ENCODE data around the gene AURKAIP1.

The AURKAIP1 gene

GRCh38 chr1:1357871-1358432 lies 17.1 kb downstream of the AURKAIP1 start:
- TF ChIP-seq FOXP2 (optimal IDR thresholded peaks at IDR 0.05; ENCODE audit: borderline replicate concordance, extremely low read depth, extremely low read length, insufficient read depth): no peak
- TF ChIP-seq, protein P1, sequence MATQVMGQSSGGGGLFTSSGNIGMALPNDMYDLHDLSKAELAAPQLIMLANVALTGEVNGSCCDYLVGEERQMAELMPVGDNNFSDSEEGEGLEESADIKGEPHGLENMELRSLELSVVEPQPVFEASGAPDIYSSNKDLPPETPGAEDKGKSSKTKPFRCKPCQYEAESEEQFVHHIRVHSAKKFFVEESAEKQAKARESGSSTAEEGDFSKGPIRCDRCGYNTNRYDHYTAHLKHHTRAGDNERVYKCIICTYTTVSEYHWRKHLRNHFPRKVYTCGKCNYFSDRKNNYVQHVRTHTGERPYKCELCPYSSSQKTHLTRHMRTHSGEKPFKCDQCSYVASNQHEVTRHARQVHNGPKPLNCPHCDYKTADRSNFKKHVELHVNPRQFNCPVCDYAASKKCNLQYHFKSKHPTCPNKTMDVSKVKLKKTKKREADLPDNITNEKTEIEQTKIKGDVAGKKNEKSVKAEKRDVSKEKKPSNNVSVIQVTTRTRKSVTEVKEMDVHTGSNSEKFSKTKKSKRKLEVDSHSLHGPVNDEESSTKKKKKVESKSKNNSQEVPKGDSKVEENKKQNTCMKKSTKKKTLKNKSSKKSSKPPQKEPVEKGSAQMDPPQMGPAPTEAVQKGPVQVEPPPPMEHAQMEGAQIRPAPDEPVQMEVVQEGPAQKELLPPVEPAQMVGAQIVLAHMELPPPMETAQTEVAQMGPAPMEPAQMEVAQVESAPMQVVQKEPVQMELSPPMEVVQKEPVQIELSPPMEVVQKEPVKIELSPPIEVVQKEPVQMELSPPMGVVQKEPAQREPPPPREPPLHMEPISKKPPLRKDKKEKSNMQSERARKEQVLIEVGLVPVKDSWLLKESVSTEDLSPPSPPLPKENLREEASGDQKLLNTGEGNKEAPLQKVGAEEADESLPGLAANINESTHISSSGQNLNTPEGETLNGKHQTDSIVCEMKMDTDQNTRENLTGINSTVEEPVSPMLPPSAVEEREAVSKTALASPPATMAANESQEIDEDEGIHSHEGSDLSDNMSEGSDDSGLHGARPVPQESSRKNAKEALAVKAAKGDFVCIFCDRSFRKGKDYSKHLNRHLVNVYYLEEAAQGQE (IDR thresholded peaks at IDR 0.05; ENCODE audit: insufficient read depth in 1 of 2, low read depth in 2 of 2, low read length in 2 of 2): no peak
- no peak for TF ChIP-seq POLR2AphosphoS5 (IDR thresholded peaks at IDR 0.05; ENCODE audit: low read depth, low read length)
- no peak for TF ChIP-seq SIN3A (IDR thresholded peaks at IDR 0.05; ENCODE audit: borderline replicate concordance, insufficient read depth, low read length)
- no peak for TF ChIP-seq TAF1 (IDR thresholded peaks at IDR 0.05; ENCODE audit: borderline replicate concordance, insufficient read depth, low read length)

- TF ChIP-seq, protein P1 (IDR thresholded peaks at IDR 0.05; ENCODE audit: insufficient read depth in 1 of 2, low read depth in 2 of 2, low read length in 2 of 2): no peak
- no peak for TF ChIP-seq TAF1 (IDR thresholded peaks at IDR 0.05; ENCODE audit: borderline replicate concordance, insufficient read depth, low read length)
- no peak for TF ChIP-seq FOXP2 (optimal IDR thresholded peaks at IDR 0.05; ENCODE audit: borderline replicate concordance, extremely low read depth, extremely low read length, insufficient read depth)
- TF ChIP-seq SIN3A (IDR thresholded peaks at IDR 0.05; ENCODE audit: borderline replicate concordance, insufficient read depth, low read length): no peak
- TF ChIP-seq POLR2AphosphoS5 (IDR thresholded peaks at IDR 0.05; ENCODE audit: low read depth, low read length): no peak
These were observed 18.1 kb downstream of the AURKAIP1 start for GRCh38 chr1:1356796-1357401.

DNA sequence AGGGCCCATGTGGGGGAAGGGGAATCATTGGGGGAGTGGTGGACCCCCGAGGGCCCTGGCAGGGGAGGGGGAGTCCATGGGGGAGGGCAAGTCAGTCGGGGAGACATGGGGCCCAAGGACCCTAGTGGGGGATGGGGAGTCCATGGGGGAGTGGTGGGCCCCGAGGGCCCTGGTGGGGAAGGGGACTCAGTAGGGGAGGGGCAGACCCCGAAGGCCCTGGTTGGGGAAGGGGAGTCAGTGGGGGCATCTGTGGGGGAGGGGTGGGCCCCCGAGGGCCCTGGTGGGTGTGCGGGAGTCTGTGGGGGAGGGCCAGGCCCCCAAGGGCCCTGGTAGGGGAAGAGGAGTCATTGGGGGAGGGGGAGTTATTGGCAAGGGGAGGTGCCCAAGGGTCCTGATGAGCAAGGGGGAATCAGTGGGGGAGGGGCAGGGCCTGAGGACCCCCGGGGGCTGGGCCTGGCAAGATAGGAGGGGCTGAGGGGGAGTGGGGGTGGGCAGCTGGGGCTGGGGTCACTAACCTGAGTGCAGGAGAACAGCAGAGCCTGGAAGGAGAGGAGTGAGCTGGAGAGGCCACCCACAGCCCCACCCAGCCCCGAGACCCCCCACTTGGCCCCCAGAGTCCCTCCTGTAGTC lies 18.7 kb downstream of the AURKAIP1 start:
- TF ChIP-seq TAF1 (IDR thresholded peaks at IDR 0.05; ENCODE audit: borderline replicate concordance, insufficient read depth, low read length): no peak
- TF ChIP-seq, protein P1 (IDR thresholded peaks at IDR 0.05; ENCODE audit: insufficient read depth in 1 of 2, low read depth in 2 of 2, low read length in 2 of 2): no peak
- no peak for TF ChIP-seq FOXP2 (optimal IDR thresholded peaks at IDR 0.05; ENCODE audit: borderline replicate concordance, extremely low read depth, extremely low read length, insufficient read depth)
- TF ChIP-seq SIN3A (IDR thresholded peaks at IDR 0.05; ENCODE audit: borderline replicate concordance, insufficient read depth, low read length): no peak
- no peak for TF ChIP-seq POLR2AphosphoS5 (IDR thresholded peaks at IDR 0.05; ENCODE audit: low read depth, low read length)

DNA sequence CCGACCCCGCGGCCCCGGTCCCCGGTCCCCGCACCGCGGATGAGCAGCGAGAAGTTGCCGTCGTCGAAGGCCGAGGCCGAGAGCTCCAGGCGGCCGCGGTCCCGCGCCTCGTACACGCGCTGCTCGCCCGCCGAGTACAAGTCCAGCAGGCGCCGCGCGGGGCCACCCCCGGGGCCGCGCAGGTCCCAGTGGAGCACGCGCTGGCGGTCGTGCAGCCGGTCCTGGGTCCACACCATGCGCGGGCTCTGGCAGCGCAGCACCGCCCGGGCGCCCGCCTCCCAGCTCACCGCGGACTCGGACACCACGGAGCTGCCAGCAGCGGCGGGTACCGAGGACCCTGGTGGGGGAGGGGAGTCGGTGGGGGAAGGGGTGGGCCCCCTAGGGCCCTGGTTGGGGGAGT lies 19.6 kb downstream of the AURKAIP1 start:
- TF ChIP-seq, protein P1 (IDR thresholded peaks at IDR 0.05; ENCODE audit: insufficient read depth in 1 of 2, low read depth in 2 of 2, low read length in 2 of 2): no peak
- TF ChIP-seq SIN3A (IDR thresholded peaks at IDR 0.05; ENCODE audit: borderline replicate concordance, insufficient read depth, low read length) (no peak), TAF1 (IDR thresholded peaks at IDR 0.05; ENCODE audit: borderline replicate concordance, insufficient read depth, low read length) (no peak), POLR2AphosphoS5 (IDR thresholded peaks at IDR 0.05; ENCODE audit: low read depth, low read length) (no peak), FOXP2 (optimal IDR thresholded peaks at IDR 0.05; ENCODE audit: borderline replicate concordance, extremely low read depth, extremely low read length, insufficient read depth) (no peak)

Measured in PFSK-1 (cell line).